ENCODE data around the gene CADPS.

- TF ChIP-seq CTCF (conservative IDR thresholded peaks at IDR 0.05) (no peak), ZFX (IDR thresholded peaks at IDR 0.05) (no peak)
Measured at GRCh38 chr3:62370858-62371719, 504.1 kb downstream of the CADPS start.
